ENCODE data around the gene S100A11. TPM values are rescaled to one million over a fixed set of nuclear protein-coding genes. Genes with fewer than 3 reads are reported as not detected.

S100A11 gene
- total RNA-seq, 1 experiment from 2014 or later, result 443 TPM

DNA sequence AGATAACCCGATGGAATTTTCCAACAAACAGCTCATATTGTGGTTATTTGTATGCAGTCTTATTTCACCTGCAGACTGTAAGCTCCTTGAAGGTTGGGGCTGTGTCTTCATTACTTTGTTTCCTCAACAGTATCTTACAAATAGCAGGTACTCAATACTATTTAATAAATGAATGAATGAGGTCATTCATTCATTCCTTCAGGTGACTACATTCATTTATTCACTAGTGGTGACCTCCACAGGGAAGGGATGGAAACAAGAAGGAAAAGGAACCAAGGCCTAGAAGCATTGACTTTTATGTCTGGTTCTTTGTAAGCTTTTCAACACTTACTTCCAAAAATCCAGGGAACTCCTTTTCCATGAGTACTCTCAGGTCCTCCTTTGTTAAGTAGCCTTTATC, 51.0 kb downstream of the S100A11 start:
- ChIA-PET CTCF (no interaction called here), POLR2A (ENCODE audit: unreplicated experiment) (interaction anchor here (0.5 kb wide), 1 partner anchor 51 kb away, joined by 4 read pairs; the partner anchor contains the start of gene S100A11)
- Histone ChIP-seq H3K79me2 (ENCODE audit: low read length) (peaks cover 76% of the 10 kb centered on the region), H4K20me1 (ENCODE audit: low read length) (peaks cover 64% of the 10 kb centered on the region), H3K4me1 (ENCODE audit: insufficient read depth, low read length) (peaks cover 80% of the 10 kb centered on the region), H3K27me3 (ENCODE audit: low read length) (no peaks in the 10 kb centered on the region), H3K9ac (ENCODE audit: low read length) (no peak overlapping the region), H3K4me3 (ENCODE audit: low read length) (no peak overlapping the region), H3K4me2 (ENCODE audit: low read length) (no peak overlapping the region), H3K9me2 (replicated peaks; ENCODE audit: low read length) (no peaks in the 10 kb centered on the region), H2AFZ (ENCODE audit: low read length) (no peak overlapping the region), H3K9me3 (ENCODE audit: low read length) (no peaks in the 10 kb centered on the region), H3F3A (ENCODE audit: low read length, unreplicated experiment) (peaks cover 27% of the 10 kb centered on the region), H3K27ac (ENCODE audit: low read length) (no peak overlapping the region), H3K36me3 (ENCODE audit: low read depth, low read length) (peaks cover 68% of the 10 kb centered on the region)
- BruUV-seq (replicated peaks), result no TSS peak
- DNase-seq (no peak), ATAC-seq (no peak)
- intact Hi-C loops (cut with micrococcal nuclease), result no loop called here
- TF ChIP-seq EZH2phosphoT487 (IDR thresholded peaks at IDR 0.05; ENCODE audit: borderline replicate concordance, low read length) (no peak), EZH2 (IDR thresholded peaks at IDR 0.05; ENCODE audit: low read length, unreplicated experiment) (no peak)
- TF ChIP-seq, protein P1, sequence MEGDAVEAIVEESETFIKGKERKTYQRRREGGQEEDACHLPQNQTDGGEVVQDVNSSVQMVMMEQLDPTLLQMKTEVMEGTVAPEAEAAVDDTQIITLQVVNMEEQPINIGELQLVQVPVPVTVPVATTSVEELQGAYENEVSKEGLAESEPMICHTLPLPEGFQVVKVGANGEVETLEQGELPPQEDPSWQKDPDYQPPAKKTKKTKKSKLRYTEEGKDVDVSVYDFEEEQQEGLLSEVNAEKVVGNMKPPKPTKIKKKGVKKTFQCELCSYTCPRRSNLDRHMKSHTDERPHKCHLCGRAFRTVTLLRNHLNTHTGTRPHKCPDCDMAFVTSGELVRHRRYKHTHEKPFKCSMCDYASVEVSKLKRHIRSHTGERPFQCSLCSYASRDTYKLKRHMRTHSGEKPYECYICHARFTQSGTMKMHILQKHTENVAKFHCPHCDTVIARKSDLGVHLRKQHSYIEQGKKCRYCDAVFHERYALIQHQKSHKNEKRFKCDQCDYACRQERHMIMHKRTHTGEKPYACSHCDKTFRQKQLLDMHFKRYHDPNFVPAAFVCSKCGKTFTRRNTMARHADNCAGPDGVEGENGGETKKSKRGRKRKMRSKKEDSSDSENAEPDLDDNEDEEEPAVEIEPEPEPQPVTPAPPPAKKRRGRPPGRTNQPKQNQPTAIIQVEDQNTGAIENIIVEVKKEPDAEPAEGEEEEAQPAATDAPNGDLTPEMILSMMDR (conservative IDR thresholded peaks at IDR 0.05; ENCODE audit: low read depth, low read length), result no peak

GRCh38 chr1:151985270-151985669, 51.5 kb downstream of the S100A11 start:
- H3K79me2 ChIP-seq (ENCODE audit: low read length), result peaks cover 71% of the 10 kb centered on the region
- peaks cover 25% of the 10 kb centered on the region for H3F3A ChIP-seq (ENCODE audit: low read length, unreplicated experiment)
- H3K27me3 ChIP-seq (ENCODE audit: low read length), result no peaks in the 10 kb centered on the region
- ChIA-PET CTCF (no interaction called here), POLR2A (ENCODE audit: unreplicated experiment) (no interaction called here)
- H3K4me2 ChIP-seq (ENCODE audit: low read length), result no peak overlapping the region
- ATAC-seq, result no peak
- H3K36me3 ChIP-seq (ENCODE audit: low read depth, low read length), result peaks cover 64% of the 10 kb centered on the region
- no TSS peak for BruUV-seq (replicated peaks)
- H3K4me3 ChIP-seq (ENCODE audit: low read length), result no peak overlapping the region
- no peaks in the 10 kb centered on the region for H3K9me3 ChIP-seq (ENCODE audit: low read length)
- TF ChIP-seq, protein P1 (conservative IDR thresholded peaks at IDR 0.05; ENCODE audit: low read depth, low read length), result no peak
- no peak for TF ChIP-seq EZH2 (IDR thresholded peaks at IDR 0.05; ENCODE audit: low read length, unreplicated experiment)
- no peak for TF ChIP-seq EZH2phosphoT487 (IDR thresholded peaks at IDR 0.05; ENCODE audit: borderline replicate concordance, low read length)
- no peak overlapping the region for H3K27ac ChIP-seq (ENCODE audit: low read length)
- H4K20me1 ChIP-seq (ENCODE audit: low read length), result peaks cover 60% of the 10 kb centered on the region
- no peak for DNase-seq
- intact Hi-C loops (cut with micrococcal nuclease), result no loop called here
- H3K4me1 ChIP-seq (ENCODE audit: insufficient read depth, low read length), result peaks cover 80% of the 10 kb centered on the region
- H3K9ac ChIP-seq (ENCODE audit: low read length), result no peak overlapping the region
- no peaks in the 10 kb centered on the region for H3K9me2 ChIP-seq (replicated peaks; ENCODE audit: low read length)
- H2AFZ ChIP-seq (ENCODE audit: low read length), result no peak overlapping the region

DNA sequence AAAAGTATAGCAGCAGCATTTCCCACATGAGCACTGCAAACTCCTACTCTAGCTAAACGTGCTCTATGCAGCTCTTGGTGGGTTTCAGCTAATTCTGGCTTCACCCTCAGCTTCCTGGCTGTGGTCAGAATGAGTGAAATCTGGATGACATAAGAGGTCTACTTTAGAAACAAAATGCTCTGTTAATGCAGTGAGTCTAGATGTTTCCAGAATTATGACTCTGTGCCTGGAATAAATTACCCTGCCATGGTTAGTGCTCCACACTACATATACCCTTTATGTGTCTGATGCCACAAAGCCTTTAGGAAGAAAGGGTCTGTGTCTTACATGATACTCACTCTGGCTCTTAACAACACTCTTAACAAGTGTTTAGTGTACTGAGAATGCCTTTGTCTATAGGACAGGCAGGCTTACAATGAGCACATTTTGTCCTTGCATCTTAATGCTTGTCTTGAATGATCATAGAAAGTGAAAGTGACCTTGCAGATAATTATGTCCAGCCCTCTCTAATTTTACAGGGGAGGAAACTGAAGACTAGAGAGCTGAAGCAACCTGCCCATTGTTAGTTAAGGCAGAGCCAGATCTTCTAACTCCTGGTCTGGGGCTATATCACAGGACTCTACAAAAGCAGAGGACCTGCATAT, 52.4 kb downstream of the S100A11 start:
- H3F3A ChIP-seq (ENCODE audit: low read length, unreplicated experiment), result peaks cover 24% of the 10 kb centered on the region
- H2AFZ ChIP-seq (ENCODE audit: low read length), result no peak overlapping the region
- H3K27ac ChIP-seq (ENCODE audit: low read length), result no peak overlapping the region
- H3K9me3 ChIP-seq (ENCODE audit: low read length), result no peaks in the 10 kb centered on the region
- no peak overlapping the region for H3K9ac ChIP-seq (ENCODE audit: low read length)
- no peak overlapping the region for H3K4me3 ChIP-seq (ENCODE audit: low read length)
- H3K79me2 ChIP-seq (ENCODE audit: low read length), result peaks cover 64% of the 10 kb centered on the region
- H3K9me2 ChIP-seq (replicated peaks; ENCODE audit: low read length), result no peaks in the 10 kb centered on the region
- TF ChIP-seq EZH2phosphoT487 (IDR thresholded peaks at IDR 0.05; ENCODE audit: borderline replicate concordance, low read length), result no peak
- TF ChIP-seq, protein P1 (conservative IDR thresholded peaks at IDR 0.05; ENCODE audit: low read depth, low read length), result no peak
- no peak for TF ChIP-seq EZH2 (IDR thresholded peaks at IDR 0.05; ENCODE audit: low read length, unreplicated experiment)
- no TSS peak for BruUV-seq (replicated peaks)
- POLR2A ChIA-PET (ENCODE audit: unreplicated experiment), result interaction anchor here (0.6 kb wide), 1 partner anchor 33 kb away, joined by 4 read pairs; no protein-coding TSS in a partner anchor
- no peak for ATAC-seq
- peaks cover 76% of the 10 kb centered on the region for H3K4me1 ChIP-seq (ENCODE audit: insufficient read depth, low read length)
- peaks cover 53% of the 10 kb centered on the region for H4K20me1 ChIP-seq (ENCODE audit: low read length)
- H3K4me2 ChIP-seq (ENCODE audit: low read length), result no peak overlapping the region
- no peak for DNase-seq
- peaks cover 65% of the 10 kb centered on the region for H3K36me3 ChIP-seq (ENCODE audit: low read depth, low read length)
- intact Hi-C loops (cut with micrococcal nuclease), result no loop called here
- CTCF ChIA-PET, result no interaction called here
- H3K27me3 ChIP-seq (ENCODE audit: low read length), result no peaks in the 10 kb centered on the region
